GM18867 (cell line): Measurements from ENCODE around the gene ARHGAP25.

ENCODE experiments used
- ATAC-seq: cut with Tn5 transposase; IDR thresholded peaks from one replicate; pipeline ENCODE4 v1.9.1; 2021; ENCODE audit warnings: mild to moderate bottlenecking, moderate library complexity; ENCODE audit not compliant: unreplicated experiment

Gene ARHGAP25

GRCh38 chr2:68855550-68855949 lies 120.9 kb downstream of the ARHGAP25 start:
- ATAC-seq, result no peak

GRCh38 chr2:68857202-68857845 lies 122.7 kb downstream of the ARHGAP25 start:
- no peak for ATAC-seq

- peak; percentile 80 for ATAC-seq
Measured at GRCh38 chr2:68857855-68858456, 123.3 kb downstream of the ARHGAP25 start.

- ATAC-seq, result no peak
Measured at GRCh38 chr2:68860111-68860510, 125.5 kb downstream of the ARHGAP25 start.

- no peak for ATAC-seq
Measured at GRCh38 chr2:68861330-68861729, 126.7 kb downstream of the ARHGAP25 start.

GRCh38 chr2:68862889-68863288 lies 128.3 kb downstream of the ARHGAP25 start:
- ATAC-seq, result no peak

- ATAC-seq, result no peak
Measured at GRCh38 chr2:68863996-68864395, 129.4 kb downstream of the ARHGAP25 start.

- no peak for ATAC-seq
Measured at GRCh38 chr2:68865108-68865507, 130.5 kb downstream of the ARHGAP25 start.

GRCh38 chr2:68870215-68870614 lies 135.6 kb downstream of the ARHGAP25 start:
- ATAC-seq, result no peak

- no peak for ATAC-seq
Measured at GRCh38 chr2:68871159-68871764, 136.7 kb downstream of the ARHGAP25 start, which contains the start of gene BMP10. Gene BMP10 (minus strand): TSS chr2:68871397. CDS start chr2:68871358, 39 bp downstream.
